Nasal cavity respiratory epithelium epithelial cell of viscerocranial mucosa (primary cell): Measurements from ENCODE around the gene KCNJ13. TPM values are rescaled to one million over a fixed set of nuclear protein-coding genes. Genes with fewer than 3 reads are reported as not detected.

Experiments used
- total RNA-seq: library from RNA; depleted of rRNA; stranded (reverse); fragments of >200 nt; gene quantifications from 2 replicates; pipeline ENCODE4 v1.2.3, GENCODE V29; 2014

KCNJ13 gene
- total RNA-seq: not detected in 2 replicates

GRCh38 chr2:232776435-232776834, at the start of gene KCNJ13:
KCNJ13 (minus strand) TSS chr2:232776565; CDS start chr2:232771362, 5,203 bp downstream.

Other genes with a start within 250 kb of the KCNJ13 start
- not detected in 2 replicates for gene CHRNG, start 236.9 kb downstream of the KCNJ13 start, total RNA-seq
- gene TIGD1, start 226.0 kb downstream of the KCNJ13 start, total RNA-seq: 1.0 and 2.8 TPM in 2 replicates
- gene EIF4E2, start 225.9 kb downstream of the KCNJ13 start, total RNA-seq: 60.2 and 68.7 TPM in 2 replicates
- 0.07 TPM in 1 of 2 replicates, not detected in the other for gene EFHD1, start 143.0 kb downstream of the KCNJ13 start, total RNA-seq
- 56.0 and 63.4 TPM in 2 replicates for gene GIGYF2, start 79.2 kb downstream of the KCNJ13 start, total RNA-seq
- gene SNORC, start 93.7 kb upstream of the KCNJ13 start, total RNA-seq: 0.34 and 1.1 TPM in 2 replicates
- gene NGEF, start 236.7 kb upstream of the KCNJ13 start, total RNA-seq: 0.68 and 2.1 TPM in 2 replicates